IMR-90 (cell line): ENCODE results near the gene HLA-DMB. TPM values are rescaled to one million over a fixed set of nuclear protein-coding genes. Genes with fewer than 3 reads are reported as not detected.

Source experiments
- ATAC-seq: fragments of 200-7000 bp; cut with Tn5 transposase; 2 replicates; pipeline ENCODE4 v1.9.1; 2020; ENCODE audit warnings: low read depth, mild to moderate bottlenecking, moderate library complexity
- BruUV-seq: library from RNA; stranded (reverse); fragments of 400-500 nt; replicated peaks from 2 replicates; lab custom pipeline; 2021; lab: Mats Ljungman, UMichigan
- CTCF ChIA-PET: fragments of 300-600 bp; formaldehyde crosslinking; extraction: SDS; loops from one replicate; lab custom pipeline; 2021; ENCODE audit warnings: antibody characterized with exemption; lab: Yijun Ruan, JAX
- POLR2A ChIA-PET: fragments of 300-600 bp; sonication (Branson Sonifier 250); formaldehyde crosslinking; loops from one replicate; lab custom pipeline; 2022; ENCODE audit warnings: antibody characterized with exemption; ENCODE audit not compliant: unreplicated experiment; lab: Charles Lee
- DNase-seq: peaks from one replicate; pipeline ENCODE4 v3.0.0; 2013
- H2AFZ ChIP-seq: replicated peaks from 2 replicates; pipeline ENCODE3; 2013; ENCODE audit warnings: low read length, mild to moderate bottlenecking; ENCODE audit not compliant: poor library complexity
- H2AK5ac ChIP-seq: 2 replicates; pipeline ENCODE4 v1.6.1; 2013; ENCODE audit warnings: low read depth, low read length, inconsistent platforms
- H2AK9ac ChIP-seq: replicated peaks from 2 replicates; pipeline ENCODE3; 2013; ENCODE audit warnings: mild to moderate bottlenecking, low read depth, low read length, moderate library complexity; ENCODE audit not compliant: poor library complexity
- H2BK120ac ChIP-seq: 2 replicates; pipeline ENCODE4 v1.6.1; 2013; ENCODE audit warnings: low read depth, low read length, inconsistent platforms
- H2BK15ac ChIP-seq: 3 replicates; pipeline ENCODE4 v1.6.1; 2013; ENCODE audit warnings: low read depth, low read length, inconsistent platforms
- H2BK20ac ChIP-seq: 2 replicates; pipeline ENCODE4 v1.6.1; 2013; ENCODE audit warnings: low read depth, mild to moderate bottlenecking, inconsistent platforms, low read length, moderate library complexity
- H2BK5ac ChIP-seq: 2 replicates; pipeline ENCODE4 v1.6.1; 2013; ENCODE audit warnings: mild to moderate bottlenecking, low read depth, low read length, inconsistent platforms; ENCODE audit not compliant: poor library complexity, severe bottlenecking
- H3K14ac ChIP-seq: replicated peaks from 2 replicates; pipeline ENCODE4 v1.6.1; 2013; ENCODE audit warnings: low read depth, low read length, inconsistent platforms
- H3K18ac ChIP-seq: 2 replicates; pipeline ENCODE4 v1.6.1; 2013; ENCODE audit warnings: low read depth, low read length, control low read depth
- H3K23ac ChIP-seq: 2 replicates; pipeline ENCODE4 v1.6.1; 2013; ENCODE audit warnings: low read depth, low read length, inconsistent platforms
- H3K27ac ChIP-seq: 2 replicates; pipeline ENCODE4 v1.5.1; 2013; ENCODE audit warnings: mild to moderate bottlenecking, control low read depth, low read length; ENCODE audit not compliant: insufficient read depth
- H3K27me3 ChIP-seq: 2 replicates; pipeline ENCODE4 v1.6.1; 2013; ENCODE audit warnings: low read length; ENCODE audit not compliant: control insufficient read depth, insufficient read depth
- H3K36me3 ChIP-seq: 2 replicates; pipeline ENCODE4 v1.6.1; 2013; ENCODE audit warnings: low read length, mixed read lengths; ENCODE audit not compliant: control insufficient read depth, insufficient read depth
- H3K4ac ChIP-seq: 2 replicates; pipeline ENCODE4 v1.6.1; 2013; ENCODE audit warnings: low read depth, low read length, inconsistent platforms
- H3K4me1 ChIP-seq: 2 replicates; pipeline ENCODE4 v1.6.1; 2013; ENCODE audit warnings: low read length, mixed read lengths; ENCODE audit not compliant: control insufficient read depth, insufficient read depth
- H3K4me2 ChIP-seq: 2 replicates; pipeline ENCODE4 v1.6.1; 2013; ENCODE audit warnings: low read depth, mild to moderate bottlenecking, control low read depth, low read length, moderate library complexity
- H3K4me3 ChIP-seq: 2 replicates; pipeline ENCODE4 v1.5.1; 2013; ENCODE audit warnings: low read depth, mild to moderate bottlenecking, control low read depth, low read length, moderate library complexity; ENCODE audit not compliant: insufficient read depth
- H3K56ac ChIP-seq: 2 replicates; pipeline ENCODE4 v1.6.1; 2013; ENCODE audit warnings: low read length, inconsistent platforms; ENCODE audit not compliant: insufficient read depth; ENCODE audit errors: extremely low read depth
- H3K79me1 ChIP-seq, 2 experiments: 2 replicates each; pipeline ENCODE4 v1.6.1; 2013; ENCODE audit warnings: low read length in 2 of 2, inconsistent platforms in 1 of 2, low read depth in 1 of 2
- H3K9ac ChIP-seq: 2 replicates; pipeline ENCODE4 v1.6.1; 2013; ENCODE audit warnings: low read depth, low read length, control low read depth
- H3K9me1 ChIP-seq: 2 replicates; pipeline ENCODE4 v1.6.1; 2013; ENCODE audit warnings: low read length, inconsistent platforms; ENCODE audit not compliant: insufficient read depth
- H3K9me3 ChIP-seq: 2 replicates; pipeline ENCODE4 v1.6.1; 2013; ENCODE audit warnings: low read length; ENCODE audit not compliant: control insufficient read depth, insufficient read depth
- H4K20me1 ChIP-seq: 2 replicates; pipeline ENCODE4 v1.6.1; 2013; ENCODE audit warnings: low read length, inconsistent platforms; ENCODE audit not compliant: insufficient read depth
- H4K5ac ChIP-seq: 2 replicates; pipeline ENCODE4 v1.6.1; 2013; ENCODE audit warnings: mild to moderate bottlenecking, low read depth, low read length, control low read depth
- H4K8ac ChIP-seq, 2 experiments: 2 replicates each; pipeline ENCODE4 v1.6.1; 2013; ENCODE audit warnings: low read depth in 2 of 2, low read length in 2 of 2, control low read depth in 1 of 2, inconsistent platforms in 1 of 2
- H4K91ac ChIP-seq: 2 replicates; pipeline ENCODE4 v1.6.1; 2013; ENCODE audit warnings: low read depth, low read length, inconsistent platforms; ENCODE audit not compliant: insufficient read depth
- BHLHE40 ChIP-seq: fragments of 150-350 bp; IDR thresholded peaks from 2 replicates; pipeline ENCODE4 v1.6.1; 2016; ENCODE audit warnings: mild to moderate bottlenecking, low read depth, low read length
- CEBPB ChIP-seq: IDR thresholded peaks from 2 replicates; pipeline ENCODE4 v1.6.1; 2012; ENCODE audit warnings: low read depth, low read length, improper control_type of control experiment
- CHD1 ChIP-seq: IDR thresholded peaks from 2 replicates; pipeline ENCODE4 v1.6.1; 2012; ENCODE audit warnings: low read depth, low read length, improper control_type of control experiment
- CTCF ChIP-seq: conservative IDR thresholded peaks from 2 replicates; pipeline ENCODE4 v1.5.1; 2012; ENCODE audit warnings: mild to moderate bottlenecking, low read depth, low read length, improper control_type of control experiment
- FOS ChIP-seq: fragments of 150-350 bp; IDR thresholded peaks from 2 replicates; pipeline ENCODE4 v1.6.1; 2016; ENCODE audit warnings: low read depth, low read length
- MAFK ChIP-seq: IDR thresholded peaks from 2 replicates; pipeline ENCODE4 v1.6.1; 2012; ENCODE audit warnings: low read depth, low read length, improper control_type of control experiment
- MAZ ChIP-seq: IDR thresholded peaks from 2 replicates; pipeline ENCODE4 v1.6.1; 2012; ENCODE audit warnings: low read depth, mild to moderate bottlenecking, low read length, improper control_type of control experiment, moderate library complexity, borderline replicate concordance
- NFE2L2 ChIP-seq: fragments of 150-350 bp; IDR thresholded peaks from 2 replicates; pipeline ENCODE4 v1.6.1; 2016; ENCODE audit warnings: low read depth, mild to moderate bottlenecking, low read length
- POLR2A ChIP-seq: IDR thresholded peaks from 2 replicates; pipeline ENCODE4 v1.6.1; 2012; ENCODE audit warnings: mild to moderate bottlenecking, low read depth, low read length
- RAD21 ChIP-seq: IDR thresholded peaks from 2 replicates; pipeline ENCODE4 v1.6.1; 2012; ENCODE audit warnings: low read length, improper control_type of control experiment
- RCOR1 ChIP-seq: IDR thresholded peaks from 2 replicates; pipeline ENCODE4 v1.6.1; 2012; ENCODE audit warnings: mild to moderate bottlenecking, low read length, improper control_type of control experiment; ENCODE audit not compliant: insufficient replicate concordance
- RFX5 ChIP-seq: IDR thresholded peaks from 2 replicates; pipeline ENCODE4 v1.8.0; 2012; ENCODE audit warnings: low read depth, mild to moderate bottlenecking, low read length, moderate library complexity
- SMC3 ChIP-seq: fragments of 150-350 bp; IDR thresholded peaks from 2 replicates; pipeline ENCODE4 v1.6.1; 2016; ENCODE audit warnings: low read depth, mild to moderate bottlenecking, antibody characterized with exemption, low read length, moderate library complexity
- USF2 ChIP-seq: fragments of 150-350 bp; IDR thresholded peaks from 2 replicates; pipeline ENCODE4 v1.6.1; 2017; ENCODE audit warnings: mild to moderate bottlenecking, antibody characterized with exemption, low read length, low read depth
- WGBS, 2 experiments: methylation state at CpG; one replicate each; pipeline versions ENCODE4 v1.1.5 to v1.1.7; 2013; ENCODE audit warnings: missing lambda C conversion rate in 2 of 2; ENCODE audit not compliant: insufficient read length in 1 of 2; ENCODE audit errors: extremely low coverage in 2 of 2; 5-methylcytosine and 5-hydroxymethylcytosine counted together
- dilution Hi-C: fragments of 300-500 bp; cut with HindIII; formaldehyde crosslinking; loops from one replicate; pipeline ENCODE4 v1.14.3; 2018; ENCODE audit warnings: low sequenced_read_pairs; ENCODE audit not compliant: unreplicated experiment
- in situ Hi-C: fragments of 300-500 bp; cut with MboI; formaldehyde crosslinking; loops from 3 replicates; pipeline ENCODE4 v1.14.3; 2019; ENCODE audit warnings: low sequenced_read_pairs, inconsistent platforms, mixed read lengths
- intact Hi-C: fragments of 100-400 bp; cut with micrococcal nuclease; formaldehyde crosslinking; loops from 2 replicates; pipeline ENCODE4 v1.10.0; 2022
- polyA plus RNA-seq, 3 experiments: library from polyadenylated mRNA; depleted of rRNA; stranded (reverse); fragments of >200 nt; gene quantifications; 2 replicates each; pipeline ENCODE4 v1.2.3, GENCODE V29; 2012; ENCODE audit warnings: low replicate concordance in 1 of 3
- total RNA-seq: library from RNA; depleted of rRNA; stranded (reverse); fragments of >200 nt; gene quantifications from 2 replicates; pipeline ENCODE4 v1.2.3, GENCODE V29; 2012

HLA-DMB gene
- total and polyA plus RNA-seq, 2 of the 4 experiments (the other 2 are of a cell fraction): 0.18 to 0.19 TPM

GRCh38 chr6:32950449-32950848 lies 9.6 kb upstream of the HLA-DMB start (continued):
- no peak for TF ChIP-seq USF2
- TF ChIP-seq BHLHE40: no peak
- TF ChIP-seq POLR2A: no peak
- no peak for TF ChIP-seq MAZ
- TF ChIP-seq RFX5: no peak

GRCh38 chr6:32950010-32950409 lies 9.2 kb upstream of the HLA-DMB start:
- CTCF ChIA-PET: no interaction called here
- TF ChIP-seq NFE2L2 (no peak), BHLHE40 (no peak), CEBPB (no peak), RFX5 (no peak), CHD1 (no peak), SMC3 (no peak), USF2 (no peak), CTCF (no peak), MAFK (no peak), FOS (no peak), RAD21 (no peak), RCOR1 (no peak)

More at GRCh38 chr6:32950010-32950409, 9.2 kb upstream of the HLA-DMB start:
- H3K4me1 ChIP-seq: peaks cover 4% of the 10 kb centered on the region
- in situ Hi-C loops (loop anchor here (25.0 kb wide), 1 partner anchor 763 kb away; the partner anchor contains the start of genes AGER, AGPAT1, GPSM3 and PBX2), dilution Hi-C loops (no loop called here), intact Hi-C loops (no loop called here)
- H2BK20ac ChIP-seq: no peak overlapping the region
- no peak overlapping the region for H2BK120ac ChIP-seq
- H4K91ac ChIP-seq: no peak overlapping the region
- H3K36me3 ChIP-seq: no peaks in the 10 kb centered on the region
- no peak overlapping the region for H3K56ac ChIP-seq
- DNase-seq (no peak), ATAC-seq (no peak)
- no peak overlapping the region for H2BK5ac ChIP-seq
- H3K9ac ChIP-seq: no peak overlapping the region
- no peak overlapping the region for H3K18ac ChIP-seq
- H3K4ac ChIP-seq: no peak overlapping the region
- no peak overlapping the region for H2AK9ac ChIP-seq
- H2BK15ac ChIP-seq: no peak overlapping the region
- no CpG with 5 or more reads among the region's 3 CpGs for WGBS, 2 experiments
- no peaks in the 10 kb centered on the region for H3K27me3 ChIP-seq
- POLR2A ChIA-PET: no interaction called here
- no peak overlapping the region for H2AFZ ChIP-seq
- H3K9me1 ChIP-seq: peaks cover 6% of the 10 kb centered on the region
- H4K5ac ChIP-seq: no peak overlapping the region
- no peak overlapping the region for H3K27ac ChIP-seq
- no TSS peak for BruUV-seq
- no peaks in the 10 kb centered on the region for H4K20me1 ChIP-seq
- no peak overlapping the region for H3K14ac ChIP-seq
- H3K9me3 ChIP-seq: no peaks in the 10 kb centered on the region
- 0 out of 4 replicates have a peak, but pooled peaks cover 0 to 3% of the 10 kb centered on the region in 2 experiments for H3K79me1 ChIP-seq
- no peak overlapping the region for H3K23ac ChIP-seq
- H4K8ac ChIP-seq: no peak overlapping the region
- no peak overlapping the region for H3K4me3 ChIP-seq
- H3K4me2 ChIP-seq: no peak overlapping the region
- no peak overlapping the region for H2AK5ac ChIP-seq
